HCEC 1CT (cell line): ENCODE data around the gene SPAG4.

Experiments used
- DNase-seq: peaks from one replicate; pipeline ENCODE4 v3.0.0-alpha.2; 2017

Gene SPAG4

GRCh38 chr20:35660122-35660937, 44.7 kb downstream of the SPAG4 start:
- DNase-seq, result no peak

DNA sequence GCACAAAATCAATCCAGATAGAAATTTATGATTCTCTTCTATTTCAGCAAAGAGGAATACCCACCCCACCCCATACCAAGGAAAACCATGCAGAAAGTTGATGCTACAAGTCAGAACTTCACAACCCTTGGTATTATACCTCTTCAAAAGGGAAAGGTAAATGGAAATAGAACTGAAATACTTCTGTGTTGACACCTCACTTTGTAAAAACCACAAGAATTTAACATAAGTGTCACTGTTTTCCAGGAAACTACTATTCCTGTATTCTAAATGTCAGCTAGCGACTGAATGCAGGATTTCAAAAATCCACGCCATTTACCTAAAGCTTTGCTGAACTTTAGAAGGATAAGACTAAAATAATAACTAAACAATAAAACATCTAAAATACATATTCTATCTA, 45.4 kb downstream of the SPAG4 start:
- peak; percentile 27 for DNase-seq

DNA sequence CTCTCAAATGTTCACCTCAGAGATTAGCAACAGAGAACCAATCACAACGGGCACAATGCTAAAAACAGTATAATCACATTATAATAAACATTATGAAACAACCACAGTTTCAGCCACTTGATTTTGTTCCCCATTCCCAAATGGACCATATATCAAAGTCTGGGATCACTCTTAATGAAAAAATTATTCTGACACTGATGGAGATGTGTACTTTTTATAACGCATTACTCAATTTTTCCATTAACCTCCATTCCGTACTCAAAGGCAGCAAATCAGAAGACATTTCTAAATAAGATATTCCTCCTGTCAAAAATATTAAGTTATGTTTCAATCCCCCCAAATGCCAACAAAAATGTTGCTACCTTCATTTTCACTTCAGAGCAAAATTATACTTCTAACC, 46.3 kb downstream of the SPAG4 start:
- DNase-seq, result no peak

GRCh38 chr20:35662551-35662950, 46.9 kb downstream of the SPAG4 start:
- no peak for DNase-seq

DNA sequence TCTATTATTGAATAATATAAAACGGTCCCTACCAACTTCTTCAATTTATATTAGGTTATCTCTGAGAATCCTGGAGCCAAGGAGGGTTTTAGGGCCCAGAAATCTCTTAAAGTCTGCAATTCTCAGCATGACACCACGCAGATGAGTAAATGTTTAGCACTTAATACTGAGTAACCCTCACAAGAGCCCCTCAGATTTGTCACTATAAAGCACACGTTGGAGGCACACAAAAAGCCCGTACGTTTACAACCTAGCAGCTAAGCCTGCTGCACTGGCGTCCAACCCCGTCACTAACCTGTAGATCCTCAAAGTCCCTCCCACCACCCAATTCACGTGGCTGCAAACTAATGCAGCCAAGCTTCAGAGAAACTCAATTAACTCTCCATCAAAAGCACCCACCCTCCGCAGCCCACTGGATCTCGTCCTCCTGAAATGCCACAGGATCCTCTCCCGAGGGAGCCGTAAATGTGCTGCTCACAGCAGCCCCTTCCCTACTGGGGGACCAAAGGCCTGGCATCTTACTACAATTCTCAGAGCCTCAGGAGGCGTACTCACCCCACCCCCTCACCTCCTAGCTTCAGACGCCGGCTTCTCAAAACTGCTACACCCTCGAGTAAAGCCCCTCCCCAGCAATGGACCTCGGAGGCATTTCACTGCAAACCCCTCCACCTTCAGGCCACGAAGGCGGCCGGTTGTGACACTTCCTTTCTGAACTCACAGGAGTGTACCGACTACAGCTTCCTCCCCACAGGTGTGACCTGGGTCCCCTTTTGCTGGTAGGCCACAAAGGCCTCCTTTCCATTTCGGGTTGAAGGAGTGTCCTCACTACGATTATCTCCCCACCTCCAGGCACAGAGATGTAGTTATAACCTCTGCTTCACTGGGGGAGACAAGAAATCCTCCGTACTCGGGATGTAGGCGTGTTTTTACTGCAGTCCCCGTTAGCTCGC, 48.2 kb downstream of the SPAG4 start:
- peak; percentile 31 for DNase-seq

- peak; percentile 93 for DNase-seq
Observed at GRCh38 chr20:35664466-35665206, 49.0 kb downstream of the SPAG4 start, which contains the start of the genes CPNE1 and RBM12. TSS of gene CPNE1 (minus strand) at chr20:35664900. CDS start at chr20:35632923, 31,977 bp downstream. TSS of gene RBM12 (minus strand) at chr20:35664900. CDS start at chr20:35655322, 9,578 bp downstream.

- no peak for DNase-seq
Observed at GRCh38 chr20:35665949-35666288, 50.3 kb downstream of the SPAG4 start.

DNA sequence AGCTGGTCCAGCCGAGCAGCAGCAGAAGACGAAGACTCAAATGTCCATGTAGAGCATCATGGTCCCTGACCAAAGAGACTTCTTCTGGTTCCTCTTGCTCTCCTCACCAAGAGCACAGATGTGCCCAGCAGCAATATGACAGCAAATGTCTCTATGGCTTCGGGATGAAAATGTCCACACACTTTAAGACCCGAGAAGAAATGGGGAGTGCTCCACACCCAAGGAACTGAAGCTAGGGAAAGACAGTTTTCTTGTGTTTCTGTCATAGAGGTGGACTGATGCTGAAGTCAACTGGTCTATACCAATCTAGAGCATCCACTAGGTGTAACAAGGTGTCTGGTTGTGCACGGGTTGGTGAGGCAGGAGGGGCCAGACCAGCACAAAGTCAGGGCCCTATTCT, 53.6 kb downstream of the SPAG4 start:
- no peak for DNase-seq

DNA sequence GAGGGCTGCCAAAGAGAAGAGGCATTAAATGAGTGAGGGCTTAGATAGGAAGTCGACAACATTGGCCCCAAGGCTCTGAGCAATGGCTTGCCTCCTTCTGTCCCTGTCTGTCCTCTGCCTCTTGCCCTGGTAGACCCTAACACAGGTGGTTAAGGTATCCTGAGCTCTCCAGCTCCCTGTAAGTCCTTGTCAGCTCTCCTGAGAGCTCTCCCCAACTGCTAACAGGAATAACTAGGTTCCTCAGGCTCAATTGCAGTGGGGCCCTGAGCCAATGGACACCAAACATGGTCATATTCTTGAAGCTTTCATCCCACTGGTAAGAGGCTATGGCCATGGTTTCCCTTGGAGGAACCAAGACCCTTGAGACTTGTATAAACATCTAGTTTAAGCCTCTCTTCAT, 54.1 kb downstream of the SPAG4 start:
- DNase-seq, result no peak
